D341Med (cell line): ENCODE measurements around the gene SLC37A2.
"Not testable (repeated sequence)": the region's sequence is repeated elsewhere in the genome, so short reads cannot be mapped to it uniquely, and the experiment has no call there.

Experiments used
- DNase-seq: peaks from one replicate; pipeline ENCODE4 v3.0.0; 2012; ENCODE audit warnings: low spot score

SLC37A2 gene

GRCh38 chr11:125062931-125063428 is at the start of gene SLC37A2:
SLC37A2 (plus strand) TSS chr11:125063305; CDS start chr11:125063368, 63 bp downstream.
- peak; percentile 71 for DNase-seq

GRCh38 chr11:125016413-125016812 is 46.7 kb upstream of the SLC37A2 start:
- DNase-seq: no peak

DNA sequence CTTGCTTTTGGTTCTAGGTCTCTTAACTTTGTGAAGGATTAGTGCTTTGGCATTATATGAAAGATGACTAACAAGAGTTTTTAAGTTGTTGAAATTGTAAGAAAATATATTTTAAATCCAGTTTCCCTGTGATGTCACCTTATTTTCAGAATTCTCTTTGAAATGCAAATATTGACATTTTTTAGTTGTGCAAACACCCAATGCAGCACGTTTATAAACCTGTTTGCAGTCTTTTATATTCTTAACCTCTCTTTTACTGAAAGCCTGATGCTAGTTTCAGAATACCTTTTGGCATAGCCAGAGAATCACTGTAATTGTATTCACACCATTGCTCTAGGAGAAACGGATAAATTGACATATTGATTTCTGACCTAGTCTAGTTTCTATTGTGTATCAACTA is 42.8 kb upstream of the SLC37A2 start:
- no peak for DNase-seq

DNA sequence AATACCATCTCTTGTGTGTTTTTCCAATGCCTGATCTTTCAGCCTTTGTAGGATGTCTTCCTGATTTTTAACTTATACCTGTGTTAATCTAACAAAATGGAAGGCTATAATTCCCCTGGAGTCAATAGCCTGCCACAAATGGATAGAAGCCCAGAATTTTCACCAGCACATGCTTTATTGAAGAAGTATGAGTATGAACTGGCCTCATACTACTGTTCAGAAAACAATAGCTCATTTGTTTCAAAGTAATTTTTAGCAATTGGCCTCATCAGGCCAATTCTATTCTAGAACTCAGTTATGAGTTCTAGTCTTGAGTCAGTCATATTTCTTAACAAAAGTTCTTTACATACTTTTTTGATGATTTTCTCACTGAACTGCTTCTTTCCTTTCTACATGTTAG is 40.6 kb upstream of the SLC37A2 start:
- DNase-seq: no peak

GRCh38 chr11:125025968-125026367 is 37.1 kb upstream of the SLC37A2 start:
- DNase-seq: no peak

- DNase-seq: not testable (repeated sequence)
Observed at GRCh38 chr11:125029431-125029830, 33.7 kb upstream of the SLC37A2 start.

DNA sequence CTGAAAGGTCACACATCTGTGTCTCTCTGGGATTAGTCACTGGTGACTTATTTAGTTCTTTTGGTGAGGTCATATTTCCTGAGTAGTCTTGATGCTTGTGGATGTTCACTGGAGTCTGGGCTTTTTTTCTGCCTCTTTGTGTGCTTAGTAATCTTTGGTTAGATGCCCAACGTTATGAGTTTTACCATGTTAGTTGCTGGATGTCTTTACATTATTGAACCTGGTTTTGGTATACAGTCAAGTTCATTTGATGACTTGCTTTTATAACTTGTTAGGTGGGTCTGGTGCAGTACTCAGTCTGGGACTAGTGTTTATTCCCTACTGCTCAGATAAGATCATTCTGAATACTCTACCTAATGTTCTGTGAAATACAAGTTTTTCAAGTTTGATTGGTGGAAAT is 26.2 kb upstream of the SLC37A2 start:
- no peak for DNase-seq

DNA sequence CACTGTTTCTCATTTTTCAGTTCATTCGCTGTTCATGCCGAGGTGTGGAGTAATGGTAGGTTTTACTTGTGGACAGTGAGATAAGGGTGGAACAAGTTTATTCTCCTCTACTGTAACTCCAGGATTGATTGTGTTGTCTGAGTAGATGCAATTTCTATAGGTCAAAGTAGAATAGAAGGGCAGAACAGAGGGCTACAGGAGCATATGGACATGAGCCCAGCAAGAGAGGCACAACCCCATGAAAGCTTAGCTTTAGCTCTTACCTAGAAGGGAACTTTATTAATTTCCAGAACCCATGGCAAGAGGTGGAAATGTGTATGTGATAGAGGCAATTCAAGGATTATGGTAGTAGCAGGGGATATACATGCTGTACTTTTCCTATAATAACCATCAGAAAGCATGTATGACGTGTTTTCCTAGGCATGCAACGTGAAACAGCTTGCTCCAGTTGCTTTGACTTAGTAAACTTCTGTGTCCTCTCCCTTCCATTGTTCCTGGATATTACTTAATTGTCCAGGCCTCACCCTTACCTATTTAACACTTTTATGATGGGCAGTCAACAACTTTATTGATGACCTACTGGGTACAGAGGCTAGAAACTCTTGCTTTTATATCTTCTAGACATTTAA is 13.8 kb upstream of the SLC37A2 start:
- DNase-seq: no peak

GRCh38 chr11:125052047-125052446 is 11.1 kb upstream of the SLC37A2 start:
- no peak for DNase-seq

- DNase-seq: peak; percentile 21
Observed at GRCh38 chr11:125053167-125053566, 9.9 kb upstream of the SLC37A2 start.

DNA sequence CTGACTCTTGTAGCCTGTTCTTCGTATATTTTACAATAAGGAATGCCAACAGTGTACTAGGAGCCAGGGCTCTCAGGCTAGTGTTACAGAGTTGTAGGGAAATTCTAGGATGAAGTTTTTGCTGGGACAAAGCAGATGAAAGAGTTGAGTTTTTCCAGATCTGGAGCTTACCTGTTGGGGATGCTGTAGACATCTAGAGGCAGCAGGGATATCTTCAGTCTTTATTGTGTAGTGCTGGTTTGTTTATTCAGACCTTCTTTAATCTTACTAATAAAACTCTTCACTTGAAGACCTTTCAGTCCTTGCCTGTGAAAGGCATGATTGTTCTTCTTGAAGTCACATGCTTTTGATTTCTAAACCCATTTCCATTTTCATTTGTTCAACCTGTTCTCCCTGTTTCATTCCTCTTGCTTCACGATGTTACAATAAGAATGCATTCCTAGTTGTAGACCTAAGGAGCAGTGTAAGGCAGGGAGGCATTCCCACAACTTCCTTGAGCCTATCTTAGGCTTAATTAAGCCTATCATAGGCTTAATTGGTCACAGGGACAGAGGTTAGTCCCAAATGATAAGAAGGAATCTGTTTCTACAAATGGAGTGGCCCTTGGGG is 7.9 kb upstream of the SLC37A2 start:
- no peak for DNase-seq

GRCh38 chr11:125056111-125056510 is 7.0 kb upstream of the SLC37A2 start:
- not testable (repeated sequence) for DNase-seq

GRCh38 chr11:125056931-125057692 is 6.0 kb upstream of the SLC37A2 start:
- no peak for DNase-seq

- DNase-seq: no peak
Observed at GRCh38 chr11:125057693-125058016, 5.5 kb upstream of the SLC37A2 start.

DNA sequence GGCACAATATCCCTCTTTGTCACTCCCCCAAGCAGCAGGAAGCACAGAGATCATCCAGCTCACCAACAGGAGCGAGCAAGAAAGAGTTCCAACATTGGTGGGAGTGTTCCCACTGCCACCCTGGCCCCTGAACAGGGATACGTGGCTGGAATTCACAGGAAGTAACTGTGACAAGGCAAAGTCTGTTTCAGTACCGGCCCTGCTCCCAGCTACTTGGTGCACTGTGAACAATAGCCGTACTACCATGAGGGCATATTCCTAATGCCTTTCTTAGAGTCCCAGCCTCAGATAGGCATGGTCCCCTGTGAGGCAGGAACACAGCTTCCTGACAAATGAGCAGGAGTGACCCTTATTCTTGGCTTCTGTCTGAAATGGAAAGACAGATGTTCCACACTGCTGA is 1.8 kb upstream of the SLC37A2 start:
- DNase-seq: no peak

DNA sequence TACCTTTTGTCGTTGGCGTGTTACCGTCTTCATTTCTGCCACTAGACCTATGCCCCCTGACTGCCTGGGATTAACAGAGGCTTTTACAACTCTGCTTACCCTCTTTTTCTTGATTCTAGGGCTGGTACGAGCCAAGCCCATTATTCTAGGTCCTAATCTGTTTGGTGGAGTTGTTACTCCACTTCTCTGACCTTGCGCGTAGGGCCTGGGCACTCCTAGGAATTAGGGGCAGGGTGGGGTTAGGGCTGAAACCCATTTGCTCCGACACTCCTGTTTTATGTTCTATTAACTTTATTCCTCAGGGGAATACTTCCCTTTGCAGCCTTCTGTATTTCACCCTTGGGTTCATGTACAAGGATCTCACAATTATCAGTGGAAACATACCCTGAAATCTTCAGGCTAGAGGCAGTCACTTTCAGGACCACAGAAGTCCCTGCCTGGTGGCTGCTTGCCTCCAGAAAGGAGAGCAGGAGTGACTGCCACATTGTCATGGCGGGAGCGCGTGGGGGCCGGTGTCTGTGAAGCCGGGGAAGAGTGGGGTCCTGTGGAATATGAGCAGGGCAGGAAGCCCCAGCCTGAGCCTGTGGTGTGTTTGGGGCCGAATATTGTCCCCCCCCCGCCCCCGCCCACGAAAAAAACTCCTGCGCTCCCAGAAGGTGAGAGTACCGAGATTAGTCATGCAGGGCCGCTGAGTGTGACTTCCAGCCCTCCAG is 731 bp upstream of the SLC37A2 start:
- no peak for DNase-seq

DNA sequence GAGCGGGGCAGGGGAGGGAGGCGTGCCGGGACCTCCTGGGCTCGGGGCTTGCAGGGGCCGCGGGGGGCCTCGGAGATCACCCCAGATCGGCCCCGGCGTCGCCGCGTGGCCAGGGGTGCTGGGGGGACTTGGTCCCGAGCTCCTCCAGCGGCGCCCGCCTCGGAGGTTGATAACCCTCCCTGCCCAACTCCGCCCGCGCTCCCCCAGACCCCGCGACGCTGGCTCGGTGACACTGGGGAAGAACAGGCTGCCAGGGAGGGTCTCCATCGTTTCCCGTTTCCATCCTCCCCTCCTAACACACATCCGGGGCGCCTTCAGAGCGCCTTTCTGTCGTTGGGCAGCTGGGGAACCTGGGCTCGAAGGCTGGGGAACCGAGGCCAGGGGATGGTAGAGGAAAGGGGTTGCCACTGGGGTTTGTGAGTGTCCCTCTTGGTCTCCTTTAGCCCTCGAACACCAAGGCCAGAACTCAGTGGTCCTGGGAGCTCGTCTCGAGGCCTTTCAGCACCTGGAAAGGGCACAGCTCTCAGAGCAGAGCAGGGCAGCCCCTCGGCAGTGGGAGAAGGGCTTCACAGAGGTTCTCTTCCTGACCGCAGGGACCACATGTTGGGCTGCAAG is 431 bp downstream of the SLC37A2 start:
- peak; percentile 58 for DNase-seq

GRCh38 chr11:125064070-125064469 is 965 bp downstream of the SLC37A2 start:
- no peak for DNase-seq

- no peak for DNase-seq
Observed at GRCh38 chr11:125068368-125068767, 5.3 kb downstream of the SLC37A2 start.

DNA sequence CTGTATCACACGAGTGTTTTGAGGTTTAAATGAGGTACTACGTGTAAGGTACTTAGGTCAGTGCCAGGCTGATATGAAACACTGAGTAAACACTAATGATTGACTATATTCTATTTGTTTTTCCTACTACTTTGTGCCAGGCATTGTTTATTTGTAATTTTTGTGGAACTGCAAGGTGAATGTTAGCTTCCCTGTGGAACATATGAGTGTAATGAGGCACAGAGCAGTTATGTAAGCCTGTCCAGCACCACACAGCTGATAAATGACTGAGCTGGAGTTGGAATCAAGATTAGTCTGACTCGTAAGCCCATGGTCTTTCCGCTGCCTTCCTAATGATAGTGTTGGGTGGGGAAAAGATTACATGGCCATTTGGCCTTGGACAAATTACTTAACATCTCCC is 5.9 kb downstream of the SLC37A2 start:
- no peak for DNase-seq

- peak; percentile 10 for DNase-seq
Observed at GRCh38 chr11:125069796-125070195, 6.7 kb downstream of the SLC37A2 start.

- DNase-seq: no peak
Observed at GRCh38 chr11:125070699-125071254, 7.7 kb downstream of the SLC37A2 start.
